HG02884 (cell line): ENCODE results near the gene TUNAR.

Source experiments
- ATAC-seq: cut with Tn5 transposase; IDR thresholded peaks from one replicate; pipeline ENCODE4 v1.9.1; 2021; ENCODE audit warnings: mild to moderate bottlenecking, moderate library complexity; ENCODE audit not compliant: unreplicated experiment

TUNAR gene

GRCh38 chr14:95911456-95911855 is 34.8 kb downstream of the TUNAR start:
- ATAC-seq: no peak

DNA sequence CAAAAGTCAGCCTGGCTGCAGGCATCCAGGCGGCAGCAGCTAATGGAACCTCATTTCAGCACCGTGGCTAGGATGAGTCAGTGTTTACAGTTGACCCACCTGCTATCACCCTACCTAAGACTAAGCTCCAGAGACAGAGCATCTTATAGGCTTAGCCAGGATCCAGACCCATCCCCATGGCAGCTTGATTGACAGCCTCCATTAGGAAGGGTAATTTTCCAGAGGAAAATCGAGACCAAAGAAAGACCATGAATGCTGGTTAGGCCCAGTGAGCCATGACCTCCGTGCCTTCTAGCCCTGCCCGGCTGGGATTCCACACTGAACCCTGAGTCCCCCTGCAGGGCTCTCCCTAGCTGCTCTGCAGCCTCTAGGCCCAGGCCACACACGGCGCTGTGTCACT is 38.7 kb downstream of the TUNAR start:
- ATAC-seq: no peak

DNA sequence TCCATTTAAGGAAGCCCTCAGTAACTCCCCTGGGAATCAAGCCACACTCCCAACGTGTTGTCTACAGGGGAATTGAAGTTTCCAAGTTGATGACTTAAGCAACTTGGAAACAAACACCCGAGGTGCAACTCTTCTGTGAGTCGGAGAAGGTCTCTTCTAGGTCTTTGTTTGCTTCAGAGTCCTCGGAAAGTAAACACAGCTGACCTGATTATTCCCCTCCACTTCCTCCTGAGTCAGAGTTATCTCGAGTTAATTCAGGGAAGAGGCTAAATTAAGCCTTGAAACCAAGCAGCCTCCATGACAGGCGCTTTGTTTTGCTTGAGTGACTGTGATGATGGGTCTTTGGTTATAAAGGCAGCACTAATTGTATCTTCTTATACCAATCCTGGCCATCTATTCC is 41.8 kb downstream of the TUNAR start:
- no peak for ATAC-seq

GRCh38 chr14:95920769-95921438 is 44.3 kb downstream of the TUNAR start:
- no peak for ATAC-seq

DNA sequence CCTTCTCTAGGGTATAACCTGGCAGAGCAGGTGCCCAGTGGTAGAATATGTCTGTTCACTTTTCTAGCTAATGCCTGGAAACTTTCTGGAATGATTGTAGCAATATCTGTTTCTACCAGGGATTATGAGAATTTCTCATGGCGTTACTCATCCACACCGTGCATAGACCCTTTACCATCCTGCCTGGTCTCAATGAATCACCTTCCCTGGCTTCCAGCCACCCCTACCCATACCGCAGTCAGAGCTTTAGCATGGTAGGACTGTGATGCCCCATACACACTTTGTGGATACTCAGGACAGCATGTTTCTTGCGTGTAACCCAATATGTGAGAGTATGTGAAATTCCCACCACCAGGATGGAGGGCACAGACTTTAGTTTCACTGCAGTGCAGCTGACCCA is 45.4 kb downstream of the TUNAR start:
- ATAC-seq: no peak

GRCh38 chr14:95928751-95929150 is 52.1 kb downstream of the TUNAR start:
- no peak for ATAC-seq

- no peak for ATAC-seq
These were observed 54.8 kb downstream of the TUNAR start for GRCh38 chr14:95931384-95931783.

- no peak for ATAC-seq
These were observed 58.7 kb downstream of the TUNAR start for GRCh38 chr14:95935228-95935822.

GRCh38 chr14:95936041-95936440 is 59.4 kb downstream of the TUNAR start:
- no peak for ATAC-seq

DNA sequence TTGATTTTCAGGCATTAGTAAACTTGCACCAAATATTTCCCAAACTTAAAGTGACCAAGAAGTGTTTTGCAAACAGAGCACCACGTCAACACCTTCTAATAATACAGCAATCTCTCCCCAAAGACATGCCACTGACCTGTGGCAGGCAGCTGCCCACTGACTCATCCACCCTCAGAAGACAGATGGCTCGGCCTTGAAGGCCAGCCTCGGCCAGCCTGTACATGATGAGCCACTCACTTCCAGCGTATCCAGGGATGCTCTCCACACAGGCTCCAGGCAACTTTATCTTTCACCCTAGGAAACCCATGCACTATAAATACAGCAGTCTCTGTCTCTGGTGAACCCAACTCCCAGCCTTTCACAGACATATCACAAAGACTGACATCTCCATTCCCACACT is 62.7 kb downstream of the TUNAR start:
- no peak for ATAC-seq

- no peak for ATAC-seq
These were observed 65.3 kb downstream of the TUNAR start for GRCh38 chr14:95941897-95942296.

- no peak for ATAC-seq
These were observed 67.1 kb downstream of the TUNAR start for GRCh38 chr14:95943699-95944098.

DNA sequence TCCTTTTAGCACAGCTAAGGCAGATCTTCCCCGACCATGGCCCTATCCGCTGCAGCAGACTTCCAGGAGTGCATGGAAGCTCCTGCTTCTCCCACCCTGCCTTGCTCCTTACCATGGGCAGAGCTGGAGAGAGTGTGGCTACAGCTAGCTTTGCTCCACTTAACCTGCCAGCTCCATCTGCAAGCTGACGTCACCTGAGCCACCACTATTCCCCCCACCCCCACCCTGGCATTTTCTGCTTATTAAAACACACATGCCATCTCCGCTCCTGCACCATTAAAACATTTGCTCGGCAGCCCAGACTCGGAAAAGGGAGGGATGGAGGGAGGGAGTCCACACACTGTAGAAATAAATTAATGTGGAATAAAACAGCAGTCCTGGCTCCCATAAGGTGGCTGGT is 67.8 kb downstream of the TUNAR start:
- no peak for ATAC-seq

GRCh38 chr14:95946867-95947266 is 70.2 kb downstream of the TUNAR start:
- ATAC-seq: no peak

DNA sequence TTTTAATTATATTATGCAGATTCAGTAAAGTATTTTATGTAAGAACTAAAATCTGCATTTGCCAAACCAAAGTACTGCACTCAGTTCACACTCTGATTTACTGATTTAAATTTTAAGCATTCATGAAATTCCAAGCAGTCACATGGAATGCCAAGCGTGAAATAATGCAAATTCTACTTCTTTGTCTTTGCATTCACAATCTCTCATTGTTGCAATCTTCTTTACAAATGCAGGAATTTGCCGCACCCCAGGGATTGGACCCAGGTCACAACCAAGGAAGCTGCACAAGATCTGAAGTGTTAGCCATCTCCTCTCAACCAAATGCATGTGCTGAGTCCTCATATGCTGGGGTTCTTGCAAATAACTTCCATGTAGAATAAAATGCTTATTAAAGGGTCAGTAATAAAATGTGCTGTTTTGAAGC is 71.9 kb downstream of the TUNAR start:
- no peak for ATAC-seq

DNA sequence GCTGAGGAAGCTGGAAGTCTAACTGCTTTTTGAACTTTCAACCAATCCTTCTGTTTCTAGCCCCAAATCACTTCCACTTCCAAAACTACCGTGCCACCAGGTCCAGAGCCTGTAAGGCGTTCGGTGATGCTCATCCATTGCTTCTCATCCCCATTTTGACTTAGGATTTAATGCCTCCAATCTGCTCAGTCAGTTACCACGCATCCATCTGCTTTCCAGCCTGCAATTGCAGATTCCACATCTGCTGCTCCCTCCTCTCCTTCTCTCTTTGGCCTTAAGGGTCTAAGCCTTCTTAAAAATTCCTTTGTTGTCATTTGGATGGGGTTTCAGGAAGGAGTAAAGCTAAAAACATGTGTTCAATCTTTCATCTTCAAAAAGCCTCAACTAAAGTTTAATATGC is 74.7 kb downstream of the TUNAR start:
- no peak for ATAC-seq

- ATAC-seq: no peak
These were observed 76.6 kb downstream of the TUNAR start for GRCh38 chr14:95953111-95953724.

GRCh38 chr14:95956601-95957460 is 80.2 kb downstream of the TUNAR start:
- ATAC-seq: no peak

DNA sequence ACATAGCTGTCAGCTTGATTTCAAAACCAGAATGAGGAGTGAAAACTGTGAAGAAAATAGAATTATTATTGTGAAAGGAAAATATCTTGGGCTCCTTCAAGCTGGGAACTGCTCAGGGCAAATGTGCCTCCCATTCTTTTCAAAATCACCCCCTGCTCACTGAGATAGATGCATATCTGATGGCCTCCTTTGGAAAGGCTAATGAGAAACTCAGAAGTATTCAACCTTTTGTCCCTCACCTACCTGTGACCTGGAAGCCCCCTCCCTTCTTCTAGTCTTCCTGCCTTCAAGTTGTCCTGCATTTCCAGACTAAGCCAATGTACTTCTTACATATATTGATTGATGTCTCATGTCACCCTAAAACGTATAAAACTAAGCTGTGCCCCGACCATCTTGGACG is 81.5 kb downstream of the TUNAR start:
- ATAC-seq: no peak

DNA sequence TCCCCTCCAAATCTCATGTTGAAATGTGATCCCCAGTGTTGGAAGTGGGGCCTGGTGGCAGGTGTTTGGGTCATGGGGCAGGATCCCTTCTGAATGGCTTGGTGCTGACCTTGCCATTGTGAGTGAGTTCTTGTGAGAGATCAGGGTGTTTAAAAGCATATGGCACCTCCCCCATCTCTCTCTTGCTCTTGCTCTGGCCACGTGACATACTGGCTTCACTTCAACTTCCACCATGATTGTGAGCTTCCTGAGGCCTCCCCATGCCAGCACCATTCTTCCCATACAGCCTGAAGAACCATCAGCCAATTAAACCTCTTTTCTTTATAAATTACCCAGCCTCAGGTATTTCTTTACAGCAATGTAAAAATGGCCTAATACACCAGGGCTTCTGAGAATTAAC is 82.7 kb downstream of the TUNAR start:
- ATAC-seq: no peak

GRCh38 chr14:95961481-95961880 is 84.8 kb downstream of the TUNAR start:
- ATAC-seq: no peak

GRCh38 chr14:95964901-95965300 is 88.3 kb downstream of the TUNAR start:
- ATAC-seq: no peak
